Measurements from ENCODE around the gene TENM4. TPM values are rescaled to one million over a fixed set of nuclear protein-coding genes. Genes with fewer than 3 reads are reported as not detected.

The TENM4 gene
- total RNA-seq, 4 donors from 2014 or later, result 4.0 to 14.6 (median 4.5) TPM

DNA sequence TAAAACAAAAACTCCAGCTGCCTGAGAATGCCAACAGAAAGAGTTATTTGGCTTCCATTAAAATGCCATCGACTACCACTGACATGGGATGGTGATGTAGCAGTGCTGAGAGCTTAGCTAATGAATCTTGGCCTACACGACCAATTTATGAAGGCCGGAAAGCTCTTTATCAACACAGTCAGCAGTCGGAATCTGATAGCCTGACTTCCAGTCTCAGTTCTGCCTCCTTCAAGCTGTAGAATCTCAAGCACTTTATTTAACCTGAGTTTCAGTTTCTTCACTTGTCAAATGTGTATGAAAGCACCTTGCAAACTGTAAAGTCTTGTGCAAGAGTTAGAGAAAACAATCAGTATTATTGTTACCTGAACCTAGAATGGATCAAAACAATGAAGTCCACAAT is 530.5 kb downstream of the TENM4 start:
- TF ChIP-seq, protein P1, sequence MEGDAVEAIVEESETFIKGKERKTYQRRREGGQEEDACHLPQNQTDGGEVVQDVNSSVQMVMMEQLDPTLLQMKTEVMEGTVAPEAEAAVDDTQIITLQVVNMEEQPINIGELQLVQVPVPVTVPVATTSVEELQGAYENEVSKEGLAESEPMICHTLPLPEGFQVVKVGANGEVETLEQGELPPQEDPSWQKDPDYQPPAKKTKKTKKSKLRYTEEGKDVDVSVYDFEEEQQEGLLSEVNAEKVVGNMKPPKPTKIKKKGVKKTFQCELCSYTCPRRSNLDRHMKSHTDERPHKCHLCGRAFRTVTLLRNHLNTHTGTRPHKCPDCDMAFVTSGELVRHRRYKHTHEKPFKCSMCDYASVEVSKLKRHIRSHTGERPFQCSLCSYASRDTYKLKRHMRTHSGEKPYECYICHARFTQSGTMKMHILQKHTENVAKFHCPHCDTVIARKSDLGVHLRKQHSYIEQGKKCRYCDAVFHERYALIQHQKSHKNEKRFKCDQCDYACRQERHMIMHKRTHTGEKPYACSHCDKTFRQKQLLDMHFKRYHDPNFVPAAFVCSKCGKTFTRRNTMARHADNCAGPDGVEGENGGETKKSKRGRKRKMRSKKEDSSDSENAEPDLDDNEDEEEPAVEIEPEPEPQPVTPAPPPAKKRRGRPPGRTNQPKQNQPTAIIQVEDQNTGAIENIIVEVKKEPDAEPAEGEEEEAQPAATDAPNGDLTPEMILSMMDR (IDR thresholded peaks at IDR 0.05; ENCODE audit: low read depth), result no peak

DNA sequence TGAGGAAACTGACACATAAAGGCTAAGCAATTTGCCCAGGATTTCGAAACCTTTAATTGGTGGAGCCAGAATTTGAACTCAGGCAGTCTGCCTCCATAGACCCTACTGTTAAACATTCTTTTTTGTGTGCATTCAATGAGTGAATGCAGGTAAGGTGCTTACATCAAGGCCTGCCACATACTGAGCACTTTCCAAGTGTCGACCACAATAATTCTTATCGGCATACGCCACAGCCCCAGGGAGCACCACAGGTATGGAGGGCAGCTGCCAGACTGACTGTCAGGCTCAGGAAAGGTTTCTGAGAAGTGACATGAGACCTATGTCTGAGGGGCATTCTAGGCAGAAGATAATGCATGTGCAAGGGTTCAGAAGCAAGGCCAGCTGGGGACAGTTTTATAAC is 531.4 kb downstream of the TENM4 start:
- TF ChIP-seq, protein P1 (IDR thresholded peaks at IDR 0.05; ENCODE audit: low read depth), result no peak

- TF ChIP-seq, protein P1 (IDR thresholded peaks at IDR 0.05; ENCODE audit: low read depth), result no peak
Observed at GRCh38 chr11:78907636-78908035, 533.2 kb downstream of the TENM4 start.

- TF ChIP-seq, protein P1 (IDR thresholded peaks at IDR 0.05; ENCODE audit: low read depth), result no peak
Observed at GRCh38 chr11:78906566-78906965, 534.3 kb downstream of the TENM4 start.

GRCh38 chr11:78905756-78906155 is 535.1 kb downstream of the TENM4 start:
- TF ChIP-seq, protein P1 (IDR thresholded peaks at IDR 0.05; ENCODE audit: low read depth), result no peak

DNA sequence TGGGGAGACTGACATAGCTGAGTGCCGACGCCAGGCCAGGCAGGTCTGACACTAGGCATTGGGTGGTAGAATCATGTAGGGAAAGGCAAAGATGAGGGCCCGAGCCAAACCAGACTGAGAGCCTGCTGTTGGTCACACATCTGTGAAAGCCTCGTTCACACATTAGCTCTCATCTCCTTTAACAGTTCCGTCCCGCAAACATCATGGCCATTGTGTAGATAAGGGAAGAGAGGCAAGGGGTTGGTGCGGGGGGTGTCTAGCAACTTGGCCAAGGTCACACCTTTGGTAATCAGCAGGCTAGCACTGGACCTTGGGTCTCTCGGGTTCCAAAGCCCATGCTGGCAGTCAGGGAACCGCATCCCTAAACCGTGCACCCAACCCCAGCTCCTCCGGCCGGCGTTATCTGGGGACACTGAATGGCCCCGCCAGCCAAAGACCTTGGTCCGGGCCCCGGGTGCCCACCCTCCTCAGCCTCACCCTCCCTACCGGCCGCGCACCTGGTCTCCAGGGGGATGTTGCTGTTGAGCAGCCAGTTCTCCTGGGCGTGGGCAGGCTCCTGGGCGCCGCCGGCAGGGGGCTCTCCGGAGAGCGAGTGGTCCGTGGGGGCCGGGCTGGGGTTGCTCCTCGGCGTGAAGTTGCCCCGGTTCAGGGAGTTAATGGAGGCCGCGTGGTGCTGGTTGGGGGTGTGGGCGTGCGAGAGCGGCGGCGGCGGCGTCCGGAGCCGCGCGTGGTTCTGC is 537.9 kb downstream of the TENM4 start:
- TF ChIP-seq, protein P1 (IDR thresholded peaks at IDR 0.05; ENCODE audit: low read depth), result no peak

GRCh38 chr11:78901831-78902230 is 539.0 kb downstream of the TENM4 start:
- TF ChIP-seq, protein P1 (IDR thresholded peaks at IDR 0.05; ENCODE audit: low read depth), result no peak

Measured in subcutaneous adipose tissue (tissue), 4 donors.